ENCODE data around the gene MME.
"Not testable (repeated sequence)": the region's sequence is repeated elsewhere in the genome, so short reads cannot be mapped to it uniquely, and the experiment has no call there.

Gene MME

GRCh38 chr3:155110022-155110421, 29.9 kb downstream of the MME start:
- no peak for TF ChIP-seq CTCF (IDR thresholded peaks at IDR 0.05; ENCODE audit: insufficient read depth, low read depth, low read length, missing control alignments)
- no peak for DNase-seq (ENCODE audit: low read depth)
- no peak overlapping the region for H3K4me3 ChIP-seq (ENCODE audit: low read length)

GRCh38 chr3:155110996-155111901, 31.1 kb downstream of the MME start:
- DNase-seq (ENCODE audit: low read depth), result no peak
- no peak for TF ChIP-seq CTCF (IDR thresholded peaks at IDR 0.05; ENCODE audit: insufficient read depth, low read depth, low read length, missing control alignments)

GRCh38 chr3:155111971-155112370, 31.9 kb downstream of the MME start:
- DNase-seq (ENCODE audit: low read depth), result no peak
- TF ChIP-seq CTCF (IDR thresholded peaks at IDR 0.05; ENCODE audit: insufficient read depth, low read depth, low read length, missing control alignments), result no peak
- H3K4me3 ChIP-seq (ENCODE audit: low read length), result no peak overlapping the region

More at GRCh38 chr3:155110996-155111901, 31.1 kb downstream of the MME start:
- H3K4me3 ChIP-seq (ENCODE audit: low read length), result no peak overlapping the region

- no peak overlapping the region for H3K4me3 ChIP-seq (ENCODE audit: low read length)
- TF ChIP-seq CTCF (IDR thresholded peaks at IDR 0.05; ENCODE audit: insufficient read depth, low read depth, low read length, missing control alignments), result no peak
- DNase-seq (ENCODE audit: low read depth), result peak; percentile 58
Measured at GRCh38 chr3:155112661-155113389, 32.7 kb downstream of the MME start.

GRCh38 chr3:155124745-155125144, 44.6 kb downstream of the MME start:
- H3K4me3 ChIP-seq (ENCODE audit: low read length); DNase-seq (ENCODE audit: low read depth): not testable (repeated sequence)

- H3K4me3 ChIP-seq (ENCODE audit: low read length), result no peak overlapping the region
- no peak for DNase-seq (ENCODE audit: low read depth)
- TF ChIP-seq CTCF (IDR thresholded peaks at IDR 0.05; ENCODE audit: insufficient read depth, low read depth, low read length, missing control alignments), result no peak
Measured at GRCh38 chr3:155129396-155129795, 49.3 kb downstream of the MME start.

- DNase-seq (ENCODE audit: low read depth), result no peak
- no peak overlapping the region for H3K4me3 ChIP-seq (ENCODE audit: low read length)
- no peak for TF ChIP-seq CTCF (IDR thresholded peaks at IDR 0.05; ENCODE audit: insufficient read depth, low read depth, low read length, missing control alignments)
Measured at GRCh38 chr3:155130001-155130400, 49.9 kb downstream of the MME start.
